IPS-18c (cell line): ENCODE results near the gene GSE1.

Experiments
- H3K4me3 ChIP-seq: 2 replicates; pipeline ENCODE4 v1.7.0; 2013; ENCODE audit warnings: low read depth, mild to moderate bottlenecking, low read length, moderate library complexity; ENCODE audit not compliant: insufficient read depth
- H3K9me3 ChIP-seq: one replicate; pipeline ENCODE4 v1.6.1; 2013; ENCODE audit warnings: mild to moderate bottlenecking, low read length, moderate library complexity; ENCODE audit not compliant: control insufficient read depth, insufficient read depth

GSE1 gene

DNA sequence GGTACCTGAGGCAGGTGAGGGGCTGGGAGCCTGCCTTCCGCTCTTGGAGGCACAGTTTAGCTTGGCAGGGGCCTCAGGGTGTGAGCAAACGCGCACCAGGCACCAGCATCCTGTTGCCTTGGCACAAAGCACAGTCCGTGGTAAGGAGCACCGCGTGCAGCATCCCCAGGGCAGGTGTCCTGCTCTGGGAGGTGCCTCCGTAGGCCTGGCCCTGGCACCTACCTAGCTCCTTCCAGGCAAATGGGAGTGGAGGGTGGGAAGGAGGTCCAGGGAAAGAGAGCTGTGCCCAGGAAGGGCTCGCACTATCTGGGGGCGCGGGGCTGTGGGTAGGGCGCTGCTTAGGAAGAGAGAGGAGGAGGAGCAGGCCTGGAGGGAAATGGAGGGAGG lies 3.1 kb upstream of the GSE1 start:
- H3K4me3 ChIP-seq: 0 out of 2 replicates have a peak overlapping the region, but pooled peaks have one; percentile 20

GRCh38 chr16:85610446-85611193 lies 2.5 kb upstream of the GSE1 start:
- no peaks in the 10 kb centered on the region for H3K9me3 ChIP-seq
- H3K4me3 ChIP-seq: 0 out of 2 replicates have a peak overlapping the region, but pooled peaks have one; percentile 20

More for the DNA sequence above, 3.1 kb upstream of the GSE1 start:
- H3K9me3 ChIP-seq: no peaks in the 10 kb centered on the region

DNA sequence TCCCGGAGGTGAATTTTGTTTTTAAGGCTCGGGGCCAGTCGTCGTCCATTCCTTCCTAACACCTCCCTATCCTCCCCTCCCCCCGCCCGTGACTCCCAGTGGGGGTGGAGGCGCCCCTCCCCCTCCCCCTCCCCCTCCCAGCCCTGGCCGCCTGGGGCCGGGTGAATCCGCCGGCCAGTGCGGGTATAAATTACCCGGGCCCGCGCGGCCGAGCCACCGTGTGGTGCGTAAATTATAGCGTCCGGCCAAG lies 2.0 kb upstream of the GSE1 start:
- Histone ChIP-seq H3K4me3 (peak overlapping the region; percentile 70), H3K9me3 (no peaks in the 10 kb centered on the region)

DNA sequence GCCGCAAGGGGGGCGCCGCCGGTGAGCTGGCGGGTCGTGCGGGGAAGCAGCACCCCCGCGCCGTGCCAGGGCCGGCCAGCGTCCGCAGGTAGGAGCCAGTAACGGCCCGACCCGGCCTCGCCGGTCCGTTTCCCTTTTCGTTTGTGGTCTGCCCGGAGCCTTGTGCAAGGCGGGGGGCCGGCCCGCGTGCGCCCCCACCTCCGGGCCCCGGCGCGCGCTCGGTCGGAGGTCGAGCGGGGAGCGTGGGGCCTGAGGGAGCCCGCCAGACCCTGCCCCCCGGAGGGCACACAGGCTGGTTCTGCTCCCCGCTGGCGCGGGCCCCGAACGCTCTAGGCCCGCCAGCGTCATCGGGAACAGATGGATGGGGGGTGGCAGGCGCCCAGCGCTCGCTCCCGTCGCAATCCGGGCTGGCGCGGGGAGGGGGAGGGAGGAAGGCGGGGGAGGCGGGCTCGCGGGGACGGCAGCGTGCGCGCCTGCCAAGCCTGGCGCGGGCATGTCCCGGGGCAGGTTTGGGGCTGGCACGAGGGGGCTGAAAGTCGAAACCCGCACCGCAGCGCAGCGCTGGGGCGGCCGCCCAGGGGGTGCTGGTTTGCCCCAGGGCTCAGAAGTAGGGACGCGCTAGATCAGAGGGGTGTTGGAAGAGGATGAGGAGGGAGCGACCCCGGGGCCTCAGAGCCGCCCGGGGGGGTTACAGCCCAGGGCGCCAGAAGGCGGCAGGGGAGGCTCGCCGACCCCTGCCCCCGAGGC lies 1.5 kb upstream of the GSE1 start:
- peak overlapping the region; percentile 70 for H3K4me3 ChIP-seq
- no peaks in the 10 kb centered on the region for H3K9me3 ChIP-seq

GRCh38 chr16:85612191-85612800 lies 826 bp upstream of the GSE1 start:
- peak overlapping the region; percentile 70 for H3K4me3 ChIP-seq
- no peaks in the 10 kb centered on the region for H3K9me3 ChIP-seq

DNA sequence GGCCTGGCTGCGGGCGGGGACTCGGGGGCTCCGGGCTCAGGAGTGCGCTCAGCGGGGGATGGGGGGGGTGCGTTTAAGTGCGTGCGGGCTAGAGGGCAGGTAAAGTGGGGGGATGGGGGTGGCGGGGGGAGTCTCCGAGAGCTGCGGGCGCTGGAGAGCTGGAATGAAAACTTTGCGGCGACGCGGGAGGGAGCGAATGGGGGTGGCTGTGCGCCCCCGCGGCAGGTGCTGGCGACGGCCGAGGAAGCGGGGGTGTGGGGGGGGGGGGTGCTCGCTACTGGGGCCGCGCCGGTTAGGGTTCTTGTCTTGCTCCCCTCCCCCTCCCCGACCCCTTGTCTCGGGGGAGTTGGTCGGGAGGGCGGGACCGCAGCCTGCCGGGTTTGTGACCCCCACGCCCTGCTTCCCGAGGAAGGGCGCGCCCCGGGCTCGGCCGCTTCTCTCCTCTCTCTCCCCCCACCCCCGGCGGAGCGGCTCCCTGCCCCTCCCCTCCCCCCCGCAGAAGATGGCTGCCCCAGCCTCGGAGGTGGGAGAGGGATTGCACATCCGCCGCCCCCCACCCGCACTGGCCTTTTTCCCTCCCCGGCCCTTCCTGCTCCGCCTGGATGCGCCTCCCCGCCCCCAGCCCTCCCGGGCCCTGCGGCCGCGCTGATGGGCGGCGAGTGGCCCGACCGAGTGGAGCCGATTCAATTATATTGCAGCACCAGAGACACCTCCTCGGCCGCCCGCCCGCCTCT lies 649 bp downstream of the GSE1 start:
- peak overlapping the region; percentile 70 for H3K4me3 ChIP-seq

GRCh38 chr16:85614338-85615013 lies 1.4 kb downstream of the GSE1 start:
- H3K9me3 ChIP-seq: no peaks in the 10 kb centered on the region

More for the DNA sequence above, 649 bp downstream of the GSE1 start:
- no peaks in the 10 kb centered on the region for H3K9me3 ChIP-seq

GRCh38 chr16:85615014-85615851 lies 2.1 kb downstream of the GSE1 start:
- H3K4me3 ChIP-seq: peak overlapping the region; percentile 70

More at GRCh38 chr16:85614338-85615013, 1.4 kb downstream of the GSE1 start:
- peak overlapping the region; percentile 70 for H3K4me3 ChIP-seq

DNA sequence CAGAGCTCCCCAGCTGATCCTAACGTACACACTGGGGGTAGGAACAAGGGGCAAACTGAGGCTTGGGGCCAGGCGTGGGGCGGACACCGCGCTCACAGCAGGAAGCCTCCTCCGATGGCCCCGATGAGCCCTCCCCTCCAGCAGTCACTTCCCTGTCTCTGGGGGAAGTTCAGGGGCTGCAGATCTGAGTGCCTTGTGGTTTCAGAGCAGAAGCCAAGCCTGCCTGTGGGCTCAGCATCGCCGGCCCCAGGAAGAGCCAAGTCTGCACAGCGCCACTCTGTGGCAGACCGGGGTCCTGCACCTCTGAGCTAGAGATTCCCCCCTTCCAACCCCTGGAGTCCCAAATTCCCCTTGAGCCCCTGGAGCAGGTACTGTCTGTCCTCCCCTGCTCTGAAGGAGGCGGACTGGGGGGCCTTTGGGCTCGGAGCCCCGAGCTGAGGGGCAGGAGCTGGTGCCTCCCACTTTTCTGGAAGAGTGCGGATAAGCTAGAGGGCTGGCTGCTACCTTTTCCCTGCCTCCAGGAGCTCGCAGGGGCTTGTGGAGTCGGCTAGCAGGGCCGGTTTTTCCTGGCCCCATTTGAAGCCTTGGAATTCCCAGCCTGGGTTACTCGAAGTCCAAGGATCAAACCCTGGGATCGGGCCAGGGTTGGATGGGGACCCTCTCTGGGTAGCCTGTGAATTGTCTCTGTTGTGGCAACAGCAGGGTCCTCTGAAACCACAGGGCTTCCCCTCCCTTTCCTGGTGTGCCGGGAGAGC lies 2.9 kb downstream of the GSE1 start:
- Histone ChIP-seq H3K4me3 (peak overlapping the region; percentile 70), H3K9me3 (no peaks in the 10 kb centered on the region)

More at GRCh38 chr16:85615014-85615851, 2.1 kb downstream of the GSE1 start:
- no peaks in the 10 kb centered on the region for H3K9me3 ChIP-seq

- Histone ChIP-seq H3K9me3 (no peaks in the 10 kb centered on the region), H3K4me3 (no peak overlapping the region; the same call in 1 of the 2 replicates)
These were observed 3.6 kb downstream of the GSE1 start for GRCh38 chr16:85616607-85617321.

GRCh38 chr16:85617948-85618347 lies 4.8 kb downstream of the GSE1 start:
- no peak overlapping the region for H3K4me3 ChIP-seq
- H3K9me3 ChIP-seq: peaks cover 4% of the 10 kb centered on the region

DNA sequence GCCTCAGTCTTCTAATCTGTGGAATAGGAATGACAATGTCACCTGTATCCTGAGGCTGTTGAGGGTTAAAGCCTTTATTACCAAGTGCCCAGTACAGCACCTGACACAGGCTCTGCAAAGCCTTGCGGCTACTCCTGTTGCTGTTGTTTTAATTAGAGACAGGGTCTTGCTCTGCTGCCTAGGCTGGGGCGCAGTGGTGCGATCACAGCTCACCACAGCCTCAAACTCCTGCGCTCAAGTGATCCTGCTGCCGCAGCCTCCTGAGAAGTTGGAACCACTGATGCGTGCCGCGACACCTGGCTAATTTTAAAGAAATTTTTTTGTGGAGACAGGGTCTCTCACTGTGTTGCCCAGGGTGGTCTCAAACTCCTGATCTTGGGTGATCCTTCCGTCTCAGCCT lies 5.4 kb downstream of the GSE1 start:
- peaks cover 6% of the 10 kb centered on the region for H3K9me3 ChIP-seq
- H3K4me3 ChIP-seq: no peak overlapping the region

- H3K9me3 ChIP-seq: peaks cover 6% of the 10 kb centered on the region
- no peak overlapping the region for H3K4me3 ChIP-seq
These were observed 6.2 kb downstream of the GSE1 start for GRCh38 chr16:85619101-85619891.

DNA sequence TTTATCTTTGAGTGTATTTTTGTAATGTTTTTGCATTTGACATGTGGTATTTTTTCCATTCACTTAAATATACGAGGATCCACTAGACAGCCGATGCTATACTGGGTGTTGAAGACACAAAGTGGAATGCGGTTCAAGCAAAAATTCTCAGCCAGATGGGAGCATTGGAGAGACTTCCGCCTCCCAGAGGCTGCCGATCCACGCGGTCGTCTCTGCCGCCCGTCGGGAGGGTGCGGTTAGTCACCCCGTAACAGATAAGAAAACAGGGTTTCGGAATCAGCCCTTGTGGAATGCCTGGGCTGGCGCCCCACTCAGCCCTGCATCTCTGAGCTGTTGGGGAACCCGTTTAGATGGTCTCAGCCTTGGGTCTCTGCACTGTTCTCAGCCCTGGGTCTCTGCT lies 7.3 kb downstream of the GSE1 start:
- peaks cover 6% of the 10 kb centered on the region for H3K9me3 ChIP-seq
- no peak overlapping the region for H3K4me3 ChIP-seq
